CD4-positive, alpha-beta T cell treated with Interleukin-21 for 1 hour (primary cell): Measurements from ENCODE around the gene ZNF500.

ENCODE experiments used
- DNase-seq: peaks from one replicate; pipeline ENCODE4 v3.0.0-alpha.2; 2020

ZNF500 gene

GRCh38 chr16:4700997-4701743 is 65.8 kb downstream of the ZNF500 start:
- DNase-seq = no peak

DNA sequence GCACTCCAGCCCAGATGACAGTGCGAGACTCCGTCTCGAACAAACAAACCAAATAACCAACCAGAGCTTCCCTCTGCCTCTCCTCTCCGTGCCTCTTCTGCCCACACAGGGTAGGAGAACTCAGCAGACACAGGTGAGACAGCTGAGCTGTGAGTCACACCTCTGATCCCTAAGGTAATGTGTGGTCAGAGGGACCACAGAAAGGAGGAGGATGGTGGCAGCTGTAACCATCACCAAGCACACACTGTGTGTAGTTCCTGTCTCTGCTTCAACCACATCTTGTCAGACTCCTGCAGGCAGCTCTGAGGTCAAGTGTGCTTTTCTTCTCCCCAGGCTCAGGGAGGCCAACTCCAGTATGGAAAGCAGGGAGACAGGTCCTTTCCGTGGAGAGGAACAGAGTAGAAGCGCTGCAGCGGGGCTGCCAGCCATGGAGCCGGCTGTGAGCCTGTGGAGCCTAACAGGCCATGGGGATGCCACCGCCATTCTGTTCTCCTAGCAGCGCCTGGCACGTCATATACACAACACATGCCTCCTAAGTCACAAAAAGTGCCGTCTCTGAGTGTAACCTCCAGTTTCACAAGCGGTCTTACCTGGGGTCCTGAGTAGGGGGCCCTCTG is 66.5 kb downstream of the ZNF500 start:
- DNase-seq = peak; percentile 29

- no peak for DNase-seq
Observed at GRCh38 chr16:4699046-4699556, 67.9 kb downstream of the ZNF500 start.

DNA sequence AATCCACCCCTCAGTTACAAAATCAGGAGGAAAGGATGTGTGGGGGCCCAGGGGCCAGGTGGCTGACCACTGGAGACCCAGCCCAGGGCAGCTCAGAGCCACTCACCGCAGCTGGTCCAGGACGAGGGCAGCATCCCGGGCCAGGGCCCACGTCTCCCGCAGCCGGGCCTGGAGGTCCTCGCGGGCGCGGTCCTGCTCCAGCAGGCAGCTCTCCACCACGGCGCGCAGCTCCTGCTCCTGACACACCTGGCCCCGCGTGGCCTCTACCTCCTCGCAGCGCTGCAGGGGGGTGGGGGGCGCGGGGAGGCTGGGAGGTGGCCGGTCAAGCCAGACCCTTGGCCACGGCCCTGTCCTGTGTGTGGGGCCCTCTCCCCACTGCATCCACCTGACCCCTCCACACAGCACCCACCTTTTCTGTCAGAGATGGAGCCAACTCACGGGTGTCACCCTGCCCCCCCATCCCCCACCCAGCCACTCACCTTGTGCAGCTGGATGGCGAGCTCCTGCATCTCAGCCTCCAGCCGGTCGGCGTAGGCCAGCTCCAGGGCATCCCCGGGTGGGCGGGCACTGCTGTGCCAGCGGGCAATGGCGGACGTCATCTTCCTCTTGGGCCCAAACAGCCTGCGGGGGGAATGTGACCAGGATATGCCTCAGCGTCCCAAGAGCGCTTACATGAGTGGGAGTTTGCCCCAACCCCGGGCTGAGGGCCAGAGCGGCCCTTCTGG is 68.5 kb downstream of the ZNF500 start:
- no peak for DNase-seq
